Activated naive CD4-positive, alpha-beta T cell treated with Interleukin-2 at 50 U/mL for 16 hours (primary cell): Measurements from ENCODE around the gene CASZ1.

Experiments used
- DNase-seq: peaks from one replicate; pipeline ENCODE4 v3.0.0-alpha.2; 2020

CASZ1 gene

DNA sequence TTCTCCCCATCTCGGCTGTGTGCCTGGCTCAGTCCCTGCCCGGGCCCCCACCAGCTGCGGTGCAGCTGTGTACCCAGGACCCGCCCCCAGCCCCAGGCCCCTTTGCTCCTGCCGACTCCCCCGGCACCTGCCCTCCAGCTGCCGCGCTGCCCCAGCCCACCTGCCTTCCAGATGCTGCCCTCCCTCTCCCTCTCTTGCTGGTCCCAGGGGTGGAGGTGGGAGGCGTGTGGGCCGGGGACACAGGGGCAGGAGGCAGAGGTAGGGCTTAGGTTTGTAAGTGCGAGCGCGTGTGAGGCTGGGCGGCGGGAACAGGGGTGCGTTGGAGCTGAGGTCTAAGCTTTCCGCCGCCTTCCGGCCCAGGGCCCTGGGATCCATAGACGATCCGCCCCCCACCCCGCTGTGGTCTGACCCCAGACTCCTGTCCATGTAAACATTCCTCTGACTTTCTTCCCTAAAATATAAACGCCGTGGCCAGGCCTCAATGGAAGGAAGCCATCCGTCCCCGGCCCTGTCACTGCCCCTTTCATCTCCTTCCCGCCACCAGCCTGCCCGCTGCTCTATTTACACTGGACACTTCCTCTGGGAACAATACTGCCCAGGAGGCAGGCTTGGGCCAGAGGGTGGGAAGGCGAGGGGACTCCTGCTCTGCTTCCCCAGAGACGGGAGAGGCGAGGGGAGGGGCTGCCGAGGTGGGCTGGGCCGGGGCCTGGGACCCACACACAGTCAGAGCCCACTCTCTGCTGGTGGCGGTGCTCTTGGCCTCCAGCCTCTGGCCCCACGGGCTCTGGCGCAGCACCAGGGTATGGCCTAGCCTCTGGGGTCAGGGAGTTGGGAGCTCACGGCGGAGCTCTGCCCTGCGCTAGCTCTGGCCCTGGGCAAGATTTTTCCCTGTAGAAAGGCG lies 128.3 kb downstream of the CASZ1 start:
- DNase-seq, result no peak

- DNase-seq, result no peak
Observed at GRCh38 chr1:10665930-10666850, 130.3 kb downstream of the CASZ1 start.

DNA sequence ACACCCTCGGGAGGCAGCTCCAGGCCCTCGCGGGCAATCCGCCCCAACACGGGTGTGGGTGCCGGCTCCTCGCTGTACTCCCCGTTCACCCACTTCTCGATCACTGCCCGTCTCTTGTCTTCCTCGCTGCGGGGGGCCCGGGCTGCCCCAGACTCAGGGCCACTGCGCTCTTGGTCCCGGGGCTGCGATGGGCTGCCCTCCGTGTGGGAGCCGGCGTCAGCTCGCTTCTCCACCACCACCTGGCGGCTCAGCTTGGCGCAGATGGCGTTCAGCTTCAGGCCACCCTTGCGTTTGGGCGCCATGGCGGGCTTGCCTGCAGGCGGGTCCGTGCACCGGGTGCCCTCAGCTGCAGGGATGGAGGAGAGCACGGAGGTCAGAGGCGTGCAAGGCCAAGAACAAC lies 131.2 kb downstream of the CASZ1 start:
- DNase-seq, result no peak

DNA sequence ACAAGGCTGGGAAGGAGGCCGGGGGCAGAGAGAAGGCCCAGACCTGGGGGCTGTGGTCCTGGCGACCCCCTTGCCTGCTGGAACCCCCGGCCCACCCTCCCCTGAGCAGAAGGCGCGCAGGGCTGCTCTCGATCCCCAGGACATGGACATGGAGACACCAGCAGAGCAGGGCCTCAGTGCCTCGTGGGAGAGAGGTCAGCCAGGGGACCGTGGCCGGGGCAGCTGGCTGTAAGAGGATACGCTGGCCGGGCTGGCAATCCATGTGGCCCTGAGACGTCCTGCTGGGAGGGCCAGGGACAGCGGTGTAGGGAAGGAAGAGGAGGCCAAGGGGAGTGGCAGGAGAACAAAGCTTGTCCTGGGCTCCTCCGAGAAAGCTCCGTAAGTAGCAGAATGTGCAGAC lies 132.2 kb downstream of the CASZ1 start:
- no peak for DNase-seq

DNA sequence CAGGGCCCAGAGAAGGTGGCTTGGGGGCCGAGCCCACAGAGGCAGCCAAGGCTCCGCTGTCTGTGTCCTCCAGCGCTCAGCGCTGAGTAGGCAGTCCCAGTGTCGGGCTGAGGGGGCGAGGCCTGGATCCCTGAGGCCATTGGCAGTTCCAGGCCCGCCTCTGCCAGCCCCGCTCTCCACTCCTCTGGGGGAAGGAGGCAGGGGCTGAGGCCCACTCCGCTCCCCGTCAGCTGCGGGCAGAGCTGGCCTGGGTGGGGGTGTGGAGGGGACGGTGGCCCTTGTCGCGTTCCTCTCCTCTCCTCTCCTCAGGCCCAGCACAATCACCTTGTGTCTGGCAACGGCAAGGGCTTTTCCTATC lies 132.8 kb downstream of the CASZ1 start:
- DNase-seq, result no peak

GRCh38 chr1:10662824-10663677 lies 133.4 kb downstream of the CASZ1 start:
- no peak for DNase-seq

DNA sequence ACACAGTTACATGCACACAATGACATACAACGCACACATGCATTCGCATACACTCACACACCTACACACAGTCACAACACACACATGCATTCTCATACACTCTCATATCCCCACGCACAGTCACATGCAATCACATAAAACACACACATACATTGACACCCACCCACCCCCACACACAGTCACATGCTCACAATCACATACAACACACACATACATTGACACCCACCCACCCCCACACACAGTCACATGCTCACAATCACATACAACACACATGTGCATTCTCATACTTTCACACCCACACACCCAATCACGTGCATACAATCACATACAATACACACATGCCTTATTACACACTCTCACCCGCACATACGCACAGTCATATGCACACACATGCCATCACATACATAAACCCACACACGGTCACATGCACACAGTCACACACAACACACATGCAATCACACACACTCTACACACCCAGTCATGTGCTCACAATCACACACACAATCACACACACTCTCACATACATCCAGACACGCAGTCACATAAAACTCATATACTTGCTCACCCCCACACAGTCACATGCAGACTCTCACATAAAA lies 134.3 kb downstream of the CASZ1 start:
- no peak for DNase-seq

DNA sequence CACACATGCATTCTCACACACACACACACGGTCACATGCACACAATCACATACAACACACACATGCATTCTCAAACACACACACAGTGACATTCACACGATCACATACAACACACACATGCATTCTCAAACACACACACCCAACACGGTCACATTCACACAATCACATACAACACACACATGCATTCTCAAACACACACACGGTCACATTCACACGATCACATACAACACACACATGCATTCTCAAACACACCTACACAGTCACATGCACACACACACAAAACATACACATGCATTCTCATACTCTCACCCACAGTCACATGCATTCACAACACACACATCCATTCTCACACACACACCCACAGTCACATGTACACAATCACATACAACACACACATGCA lies 135.0 kb downstream of the CASZ1 start:
- DNase-seq, result no peak

DNA sequence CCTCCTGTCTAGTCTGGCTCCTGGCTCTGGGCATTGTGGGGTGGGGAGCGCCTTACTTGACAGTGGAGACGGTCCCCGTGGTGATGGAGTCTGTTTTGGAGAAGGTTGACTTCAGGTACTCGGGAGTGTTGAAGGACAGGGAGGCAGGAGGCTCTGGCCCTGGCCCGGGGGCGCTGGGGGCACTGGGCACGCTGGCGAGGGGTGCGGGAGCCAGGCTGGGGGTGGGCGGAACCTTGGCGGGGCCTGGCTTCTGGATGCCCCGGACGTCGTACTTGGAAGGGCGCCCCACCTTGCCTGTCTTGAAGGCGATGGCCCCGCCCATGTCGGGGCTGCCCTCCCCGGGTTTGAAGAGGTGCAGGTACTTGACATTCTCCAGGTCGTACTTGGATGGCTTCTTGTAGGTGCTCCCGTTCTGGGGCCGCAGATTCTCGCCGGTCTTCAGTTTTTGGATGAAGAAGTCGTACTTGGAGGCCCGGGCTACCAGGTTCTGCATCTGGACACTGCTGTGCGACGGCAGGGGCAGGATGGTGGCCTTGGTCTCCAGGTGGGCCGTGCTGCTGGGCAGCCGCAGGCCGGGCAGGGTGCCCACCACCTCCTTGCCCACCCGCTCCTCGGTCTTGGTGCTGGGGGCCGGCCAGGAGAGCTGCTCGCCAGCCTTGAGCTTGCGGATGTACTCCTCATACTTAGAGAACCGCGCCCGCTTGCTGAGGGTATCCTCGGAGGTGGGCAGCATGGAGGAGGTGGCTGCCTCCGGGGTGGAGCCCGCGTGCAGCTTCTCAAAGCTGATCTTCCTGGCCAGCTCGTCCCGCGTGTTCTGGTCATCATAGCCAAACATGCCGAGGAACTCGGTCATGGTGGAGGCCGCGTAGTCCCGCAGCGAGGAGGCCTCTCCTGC lies 136.6 kb downstream of the CASZ1 start:
- DNase-seq, result no peak

GRCh38 chr1:10659218-10659617 lies 137.2 kb downstream of the CASZ1 start:
- no peak for DNase-seq

GRCh38 chr1:10658396-10659066 lies 137.9 kb downstream of the CASZ1 start:
- no peak for DNase-seq

- no peak for DNase-seq
Observed at GRCh38 chr1:10657088-10657847, 139.2 kb downstream of the CASZ1 start.

DNA sequence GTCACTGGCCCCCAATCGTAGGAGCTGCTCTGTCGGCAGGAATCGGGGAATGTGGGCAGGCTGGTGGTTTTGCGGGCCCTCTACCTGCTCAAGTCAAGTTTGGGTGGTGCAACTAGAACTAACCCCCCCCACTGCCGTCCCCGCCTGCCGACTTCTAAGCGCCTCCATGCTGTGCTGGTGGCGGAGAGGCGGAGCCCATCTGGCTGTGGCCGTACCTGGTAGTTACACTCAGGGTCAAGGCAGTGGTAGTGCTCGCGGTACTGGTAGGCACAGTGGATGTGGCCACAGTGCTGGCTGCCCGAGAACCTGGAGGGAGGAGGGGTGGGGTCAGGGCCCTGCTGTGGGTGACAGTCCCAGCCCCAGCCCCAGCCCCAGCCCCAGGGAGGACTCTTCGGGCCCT lies 140.0 kb downstream of the CASZ1 start:
- no peak for DNase-seq

DNA sequence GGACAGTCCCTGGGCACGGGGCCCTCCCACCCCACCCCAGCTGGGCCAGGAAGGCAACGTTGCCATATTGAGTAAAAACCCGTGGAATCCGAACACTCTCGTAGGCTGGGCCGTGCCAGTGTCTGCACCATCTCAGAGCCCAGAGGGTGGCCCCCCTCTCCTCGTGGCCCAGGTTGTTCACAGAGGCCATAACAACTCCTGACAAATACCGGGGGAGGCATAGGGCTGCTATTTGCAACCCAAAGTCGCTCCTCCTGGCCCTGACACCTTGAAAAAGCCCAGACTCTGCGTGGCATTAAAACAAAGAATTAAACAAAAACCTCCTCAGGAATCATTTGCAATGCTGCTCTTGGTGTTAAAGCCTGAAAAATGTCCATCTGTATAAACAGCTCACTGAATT lies 141.4 kb downstream of the CASZ1 start:
- no peak for DNase-seq

DNA sequence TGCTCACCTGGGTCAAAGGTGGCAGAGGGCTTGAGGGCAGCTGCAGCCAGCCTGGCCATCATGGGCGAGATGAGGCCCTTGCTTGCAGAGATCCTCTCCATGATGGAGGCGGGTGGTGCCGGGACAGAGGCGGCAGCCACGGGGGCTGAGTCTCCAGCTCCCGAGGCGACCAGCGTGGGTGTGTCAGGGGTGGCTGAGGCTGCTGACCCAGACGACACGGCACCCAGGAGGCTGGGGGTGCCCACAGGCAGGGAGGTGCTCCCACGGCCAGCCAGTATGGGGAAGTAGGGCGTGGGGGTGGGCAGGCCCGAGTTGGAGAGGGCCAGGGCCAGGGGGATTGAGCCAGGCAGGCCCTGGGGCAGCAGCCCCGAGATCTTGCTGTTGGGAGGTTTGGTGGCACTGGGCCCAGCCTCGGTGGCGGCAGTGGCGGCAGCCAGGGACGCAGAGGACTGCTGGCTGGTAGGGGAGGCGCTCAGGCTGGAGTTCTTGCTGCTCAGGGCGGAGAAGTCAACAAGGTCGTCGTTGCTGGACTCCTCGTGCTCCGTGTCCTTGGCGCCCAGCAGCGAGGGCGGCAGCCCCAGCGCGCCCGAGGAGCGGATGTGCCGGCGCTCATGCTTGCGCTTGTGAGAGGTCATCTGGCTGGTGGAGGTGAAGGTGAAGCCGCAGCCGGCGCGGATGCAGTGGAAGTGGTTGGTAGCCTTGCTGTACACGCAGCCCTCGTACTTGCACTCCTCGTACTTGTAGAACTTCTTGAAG lies 142.9 kb downstream of the CASZ1 start:
- DNase-seq, result no peak

GRCh38 chr1:10652626-10653025 lies 143.8 kb downstream of the CASZ1 start:
- no peak for DNase-seq

GRCh38 chr1:10651793-10652192 lies 144.7 kb downstream of the CASZ1 start:
- DNase-seq, result no peak

DNA sequence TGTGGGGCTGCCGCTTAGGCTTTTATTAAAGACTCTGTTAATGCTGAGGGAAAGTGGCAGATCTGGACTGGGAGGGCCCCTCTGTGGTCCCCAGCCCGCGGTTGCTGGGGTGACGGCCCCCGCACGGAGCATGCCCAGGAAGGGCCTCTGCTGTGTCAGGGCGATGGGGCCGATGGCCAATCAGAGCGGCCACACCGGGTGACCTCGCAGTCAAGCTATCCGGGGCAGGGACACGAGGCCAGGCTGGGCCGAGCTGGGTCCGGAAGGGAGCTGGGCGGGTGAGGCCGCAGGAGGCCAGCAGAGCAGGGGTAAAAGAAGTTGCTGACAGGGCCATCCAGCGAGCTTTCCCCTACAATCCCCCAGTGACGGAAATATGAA lies 145.1 kb downstream of the CASZ1 start:
- no peak for DNase-seq
